PFSK-1 (cell line): ENCODE results near the gene NUCB1. TPM values are rescaled to one million over a fixed set of nuclear protein-coding genes. Genes with fewer than 3 reads are reported as not detected.
A peak's percentile ranks its signal among the peaks of the same experiment; 100 is the strongest.

ENCODE experiments used
- FOXP2 ChIP-seq: optimal IDR thresholded peaks from 2 replicates; pipeline ENCODE3; 2011; ENCODE audit warnings: borderline replicate concordance, control low read depth, inconsistent platforms; ENCODE audit not compliant: insufficient read depth; ENCODE audit errors: extremely low read length, extremely low read depth
- POLR2AphosphoS5 ChIP-seq: IDR thresholded peaks from 2 replicates; pipeline ENCODE4 v1.6.1; 2012; ENCODE audit warnings: low read depth, mild to moderate bottlenecking, control low read depth, low read length, moderate library complexity
- SIN3A ChIP-seq: IDR thresholded peaks from 2 replicates; pipeline ENCODE4 v1.6.1; 2012; ENCODE audit warnings: mild to moderate bottlenecking, low read length, moderate library complexity, borderline replicate concordance; ENCODE audit not compliant: insufficient read depth
- TAF1 ChIP-seq: IDR thresholded peaks from 2 replicates; pipeline ENCODE4 v1.6.1; 2012; ENCODE audit warnings: low read length, control low read depth, borderline replicate concordance; ENCODE audit not compliant: insufficient read depth
- polyA plus RNA-seq: library from polyadenylated mRNA; unstranded; fragments of >200 nt; gene quantifications from one replicate; pipeline ENCODE4 v1.2.1, GENCODE V29; 2012; ENCODE audit warnings: low read depth, missing spikeins; ENCODE audit not compliant: insufficient read length
- TF ChIP-seq, protein P1 (sequence below), 2 experiments: IDR thresholded peaks; 2 replicates each; pipeline versions ENCODE4 v1.6.1 to v1.8.0; 2011 to 2012; ENCODE audit warnings: low read depth in 2 of 2, low read length in 2 of 2, control low read depth in 1 of 2, inconsistent platforms in 1 of 2, mild to moderate bottlenecking in 1 of 2, moderate library complexity in 1 of 2; ENCODE audit not compliant: insufficient read depth in 1 of 2

Gene NUCB1
- polyA plus RNA-seq = 262 TPM

DNA sequence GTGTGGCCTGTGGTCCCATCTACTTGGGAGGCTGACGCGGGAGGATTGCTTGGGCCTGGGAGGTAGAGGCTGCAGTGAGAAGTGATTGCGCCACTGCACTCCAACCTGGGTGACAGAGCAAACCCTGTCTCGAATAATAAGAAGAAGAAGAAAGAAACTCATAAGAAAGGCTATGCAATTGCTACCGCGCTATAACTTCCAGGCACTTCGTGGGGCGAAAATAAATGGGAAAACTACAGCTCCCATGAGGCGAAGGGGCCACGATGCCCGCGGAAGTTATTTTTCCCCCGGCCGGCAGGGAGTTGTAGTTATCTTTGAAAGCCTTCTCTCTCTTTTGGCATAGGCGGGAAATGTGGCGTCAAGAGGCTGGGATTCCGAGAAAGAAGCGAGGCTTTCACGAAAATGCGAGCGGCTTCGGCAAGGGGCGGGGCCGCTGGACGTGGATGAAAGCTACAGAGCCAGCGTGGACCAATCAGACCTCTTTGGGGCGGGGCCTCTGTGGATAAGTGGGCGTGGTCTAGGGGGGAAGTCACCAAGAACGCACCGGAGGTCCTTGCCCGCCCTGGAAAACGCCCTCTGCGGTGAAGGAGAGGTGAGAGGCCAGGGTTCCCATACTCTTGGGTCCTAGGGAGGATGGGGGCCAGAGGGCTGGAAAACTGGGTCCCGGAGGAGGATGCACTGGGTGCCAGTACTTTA is at the start of gene NUCB1:
Gene NUCB1 (plus strand): TSS at position 532 of the 696 bp plus-strand sequence. CDS start 485 bp downstream, outside the sequence.
- TF ChIP-seq POLR2AphosphoS5 (peak; percentile 65; the same call in 1 of the 2 replicates), FOXP2 (peak; percentile 31), SIN3A (0 out of 2 replicates have a peak, but pooled peaks have one; percentile 20), TAF1 (peak; percentile 72; the same call in 1 of the 2 replicates)
- TF ChIP-seq, protein P1, sequence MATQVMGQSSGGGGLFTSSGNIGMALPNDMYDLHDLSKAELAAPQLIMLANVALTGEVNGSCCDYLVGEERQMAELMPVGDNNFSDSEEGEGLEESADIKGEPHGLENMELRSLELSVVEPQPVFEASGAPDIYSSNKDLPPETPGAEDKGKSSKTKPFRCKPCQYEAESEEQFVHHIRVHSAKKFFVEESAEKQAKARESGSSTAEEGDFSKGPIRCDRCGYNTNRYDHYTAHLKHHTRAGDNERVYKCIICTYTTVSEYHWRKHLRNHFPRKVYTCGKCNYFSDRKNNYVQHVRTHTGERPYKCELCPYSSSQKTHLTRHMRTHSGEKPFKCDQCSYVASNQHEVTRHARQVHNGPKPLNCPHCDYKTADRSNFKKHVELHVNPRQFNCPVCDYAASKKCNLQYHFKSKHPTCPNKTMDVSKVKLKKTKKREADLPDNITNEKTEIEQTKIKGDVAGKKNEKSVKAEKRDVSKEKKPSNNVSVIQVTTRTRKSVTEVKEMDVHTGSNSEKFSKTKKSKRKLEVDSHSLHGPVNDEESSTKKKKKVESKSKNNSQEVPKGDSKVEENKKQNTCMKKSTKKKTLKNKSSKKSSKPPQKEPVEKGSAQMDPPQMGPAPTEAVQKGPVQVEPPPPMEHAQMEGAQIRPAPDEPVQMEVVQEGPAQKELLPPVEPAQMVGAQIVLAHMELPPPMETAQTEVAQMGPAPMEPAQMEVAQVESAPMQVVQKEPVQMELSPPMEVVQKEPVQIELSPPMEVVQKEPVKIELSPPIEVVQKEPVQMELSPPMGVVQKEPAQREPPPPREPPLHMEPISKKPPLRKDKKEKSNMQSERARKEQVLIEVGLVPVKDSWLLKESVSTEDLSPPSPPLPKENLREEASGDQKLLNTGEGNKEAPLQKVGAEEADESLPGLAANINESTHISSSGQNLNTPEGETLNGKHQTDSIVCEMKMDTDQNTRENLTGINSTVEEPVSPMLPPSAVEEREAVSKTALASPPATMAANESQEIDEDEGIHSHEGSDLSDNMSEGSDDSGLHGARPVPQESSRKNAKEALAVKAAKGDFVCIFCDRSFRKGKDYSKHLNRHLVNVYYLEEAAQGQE (IDR thresholded peaks at IDR 0.05; ENCODE audit: insufficient read depth in 1 of 2, low read depth in 2 of 2, low read length in 2 of 2) = no peak

DNA sequence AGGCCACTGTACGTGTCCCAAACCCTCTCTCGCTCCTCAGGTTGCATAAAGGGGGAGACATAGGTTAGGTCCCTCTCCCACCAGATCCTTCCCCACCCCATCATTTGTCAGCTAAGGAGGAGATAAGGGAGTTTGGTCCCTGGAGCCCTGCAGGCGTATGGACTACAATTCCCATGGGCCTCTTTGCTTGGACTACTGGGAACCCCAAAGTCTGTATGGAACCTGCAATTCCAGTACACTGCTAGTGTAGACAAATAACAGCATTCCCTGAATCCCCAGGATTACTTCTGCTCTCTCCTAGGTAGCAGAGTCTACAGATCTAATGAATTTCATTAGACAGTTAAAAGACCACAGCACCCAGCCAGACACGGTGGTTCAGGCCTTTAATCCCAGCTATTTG is 47.8 kb upstream of the NUCB1 start:
- TF ChIP-seq, protein P1 (IDR thresholded peaks at IDR 0.05; ENCODE audit: insufficient read depth in 1 of 2, low read depth in 2 of 2, low read length in 2 of 2) = no peak
- TF ChIP-seq SIN3A (no peak), POLR2AphosphoS5 (no peak), FOXP2 (no peak), TAF1 (no peak)

DNA sequence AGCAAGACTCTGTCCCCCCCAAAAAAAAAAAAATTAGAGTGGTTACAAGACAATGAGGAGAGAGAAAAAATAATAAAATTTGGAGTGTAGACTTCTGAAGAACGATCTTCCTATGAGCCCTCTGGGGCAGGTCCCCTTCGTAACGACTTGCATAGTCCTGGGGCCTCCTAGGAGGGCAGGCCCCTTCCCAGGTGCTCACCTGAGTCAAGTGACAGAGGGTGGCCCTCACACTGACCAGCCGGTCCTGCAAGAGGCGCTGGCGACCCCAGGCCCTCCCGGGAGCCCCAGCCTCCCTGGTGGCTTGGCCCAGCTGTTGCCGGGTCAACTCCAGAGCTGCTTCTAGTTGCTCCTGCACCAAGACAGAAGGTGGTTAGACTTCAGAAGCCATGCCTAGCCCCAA is 46.6 kb upstream of the NUCB1 start:
- TF ChIP-seq SIN3A = no peak
- no peak for TF ChIP-seq FOXP2
- no peak for TF ChIP-seq TAF1
- TF ChIP-seq, protein P1 (IDR thresholded peaks at IDR 0.05; ENCODE audit: insufficient read depth in 1 of 2, low read depth in 2 of 2, low read length in 2 of 2) = no peak
- no peak for TF ChIP-seq POLR2AphosphoS5

DNA sequence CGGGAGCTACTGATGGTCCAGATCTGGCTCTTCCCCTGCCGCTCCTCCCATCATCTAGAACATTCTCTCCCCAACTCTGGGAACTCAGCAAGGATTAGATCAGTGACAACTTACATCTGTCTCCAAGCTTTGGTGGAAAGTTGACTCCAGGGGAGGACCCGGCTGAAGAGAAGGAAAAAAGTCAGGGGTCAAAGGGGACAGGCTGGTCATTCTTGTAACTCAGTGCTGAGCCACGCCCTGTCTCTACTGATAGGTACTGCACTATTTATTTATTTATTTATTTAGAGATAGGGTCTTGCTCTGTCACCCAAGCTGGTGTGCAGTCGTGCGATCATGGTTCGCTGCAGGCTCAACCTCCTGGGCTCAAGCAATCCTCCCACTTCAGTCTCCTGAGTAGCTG is 46.0 kb upstream of the NUCB1 start:
- no peak for TF ChIP-seq SIN3A

DNA sequence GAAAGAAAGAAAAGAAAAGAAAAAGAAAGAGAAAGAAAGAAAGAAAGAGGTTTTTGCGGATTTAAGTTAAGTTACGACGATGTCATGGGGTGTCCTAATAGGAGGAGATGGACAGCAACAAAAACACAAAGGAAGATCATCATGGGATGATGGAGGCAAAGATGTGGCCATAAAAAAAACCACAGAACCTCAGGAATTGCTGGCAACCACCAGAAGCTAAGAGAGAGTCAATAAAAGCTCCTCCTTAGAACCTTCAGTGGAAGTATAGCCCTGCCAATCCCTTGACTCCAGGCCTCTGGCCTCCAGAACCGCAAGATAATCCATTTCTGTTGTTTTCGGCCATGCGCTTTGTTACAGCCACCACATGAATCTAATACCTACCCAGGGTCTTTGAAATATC is 43.2 kb upstream of the NUCB1 start:
- TF ChIP-seq TAF1 (no peak), POLR2AphosphoS5 (no peak), FOXP2 (no peak), SIN3A (no peak)
- TF ChIP-seq, protein P1 (IDR thresholded peaks at IDR 0.05; ENCODE audit: insufficient read depth in 1 of 2, low read depth in 2 of 2, low read length in 2 of 2) = no peak
